Nephron (organoid): ENCODE data around the gene KIAA2012.

Experiments
- H3K27ac Mint-ChIP-seq, 3 experiments: 2 replicates each; pipeline ENCODE4 v1.8.0; 2020; ENCODE audit warnings: mixed read lengths in 3 of 3, mild to moderate bottlenecking in 2 of 3, moderate library complexity in 1 of 3
- H3K27me3 Mint-ChIP-seq: 2 replicates; pipeline ENCODE4 v1.8.0; 2021; ENCODE audit warnings: low read depth, mild to moderate bottlenecking, moderate library complexity, mixed read lengths
- H3K36me3 Mint-ChIP-seq: 2 replicates; pipeline ENCODE4 v1.8.0; 2020; ENCODE audit warnings: low read depth, mixed read lengths
- H3K4me1 Mint-ChIP-seq: 2 replicates; pipeline ENCODE4 v1.8.0; 2020; ENCODE audit warnings: mixed read lengths
- H3K4me3 Mint-ChIP-seq, 3 experiments: 2 replicates each; pipeline ENCODE4 v1.8.0; 2020; ENCODE audit warnings: mild to moderate bottlenecking in 3 of 3, mixed read lengths in 3 of 3, moderate library complexity in 2 of 3
- H3K9me3 Mint-ChIP-seq: 2 replicates; pipeline ENCODE4 v1.8.0; 2020; ENCODE audit warnings: mixed read lengths
- CTCF ChIP-seq, 3 experiments: fragments of 200-600 bp; sonication (generic); IDR thresholded peaks; one replicate each; pipeline ENCODE4 v1.5.0; 2021; ENCODE audit warnings: antibody characterized with exemption in 3 of 3; ENCODE audit not compliant: unreplicated experiment in 3 of 3

Gene KIAA2012

GRCh38 chr2:202094426-202094986 lies 21.5 kb downstream of the KIAA2012 start:
- TF ChIP-seq CTCF (IDR thresholded peaks at IDR 0.05; ENCODE audit: unreplicated experiment in 3 of 3) = no peak
- Mint-ChIP-seq H3K27ac (no peak overlapping the region), H3K4me3 (no peak overlapping the region), H3K4me1 (peaks cover 28% of the 10 kb centered on the region), H3K36me3 (no peaks in the 10 kb centered on the region), H3K9me3 (no peaks in the 10 kb centered on the region), H3K27me3 (peaks cover 16% of the 10 kb centered on the region)

DNA sequence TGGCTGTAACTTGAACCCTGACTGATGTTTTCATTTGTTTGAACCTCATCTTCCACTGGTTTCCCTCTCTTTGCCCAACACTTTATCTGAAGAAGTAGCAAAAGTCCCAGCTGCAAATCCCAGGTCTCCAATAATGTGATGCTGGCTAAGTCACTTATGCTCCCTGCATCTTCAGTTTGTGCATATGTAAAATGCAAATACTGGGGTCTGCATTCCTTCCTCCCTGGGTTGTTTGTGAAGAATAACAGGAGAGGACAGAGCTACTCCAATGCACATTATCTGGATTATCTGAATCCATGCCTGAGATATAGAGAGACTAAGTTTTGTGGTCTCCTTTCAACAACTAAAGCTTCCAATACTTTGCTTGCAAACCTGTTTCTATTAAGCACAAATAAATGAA lies 22.2 kb downstream of the KIAA2012 start:
- Mint-ChIP-seq H3K4me1 (peaks cover 27% of the 10 kb centered on the region), H3K27ac (no peak overlapping the region), H3K9me3 (no peaks in the 10 kb centered on the region), H3K4me3 (no peak overlapping the region), H3K27me3 (peaks cover 16% of the 10 kb centered on the region), H3K36me3 (no peaks in the 10 kb centered on the region)
- TF ChIP-seq CTCF (IDR thresholded peaks at IDR 0.05; ENCODE audit: unreplicated experiment in 3 of 3) = no peak

GRCh38 chr2:202096736-202097135 lies 23.7 kb downstream of the KIAA2012 start:
- TF ChIP-seq CTCF (IDR thresholded peaks at IDR 0.05; ENCODE audit: unreplicated experiment in 3 of 3) = no peak
- Mint-ChIP-seq H3K4me3 (no peak overlapping the region), H3K9me3 (no peaks in the 10 kb centered on the region), H3K27me3 (peaks cover 16% of the 10 kb centered on the region), H3K36me3 (no peaks in the 10 kb centered on the region), H3K4me1 (peaks cover 30% of the 10 kb centered on the region), H3K27ac (peak overlapping the region in 1 of 3 experiments; percentile 29)

DNA sequence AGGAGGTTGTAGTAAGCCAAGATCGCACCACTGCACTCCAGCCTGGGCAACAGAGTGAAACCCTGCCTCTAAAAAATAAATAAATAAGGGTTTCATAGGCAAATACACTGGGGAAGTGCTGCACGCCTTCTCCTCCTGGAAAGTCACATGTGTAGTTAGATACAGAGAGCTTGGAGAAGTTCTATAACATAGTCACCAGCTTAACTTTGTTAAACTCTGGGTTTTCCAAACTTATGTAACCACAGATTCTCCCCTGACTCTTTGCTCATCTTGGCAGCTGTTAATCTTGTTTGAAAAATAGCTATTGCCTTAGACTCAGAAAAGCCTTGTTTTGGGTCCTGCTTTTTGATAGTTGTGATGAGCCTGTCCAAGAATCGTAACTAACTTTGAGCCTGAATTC lies 25.2 kb downstream of the KIAA2012 start:
- H3K4me1 Mint-ChIP-seq = peaks cover 42% of the 10 kb centered on the region
- H3K36me3 Mint-ChIP-seq = no peaks in the 10 kb centered on the region
- TF ChIP-seq CTCF (IDR thresholded peaks at IDR 0.05; ENCODE audit: unreplicated experiment in 3 of 3) = no peak
- no peaks in the 10 kb centered on the region for H3K9me3 Mint-ChIP-seq
- peaks cover 16% of the 10 kb centered on the region for H3K27me3 Mint-ChIP-seq
- H3K27ac Mint-ChIP-seq = no peak overlapping the region
- no peak overlapping the region for H3K4me3 Mint-ChIP-seq

DNA sequence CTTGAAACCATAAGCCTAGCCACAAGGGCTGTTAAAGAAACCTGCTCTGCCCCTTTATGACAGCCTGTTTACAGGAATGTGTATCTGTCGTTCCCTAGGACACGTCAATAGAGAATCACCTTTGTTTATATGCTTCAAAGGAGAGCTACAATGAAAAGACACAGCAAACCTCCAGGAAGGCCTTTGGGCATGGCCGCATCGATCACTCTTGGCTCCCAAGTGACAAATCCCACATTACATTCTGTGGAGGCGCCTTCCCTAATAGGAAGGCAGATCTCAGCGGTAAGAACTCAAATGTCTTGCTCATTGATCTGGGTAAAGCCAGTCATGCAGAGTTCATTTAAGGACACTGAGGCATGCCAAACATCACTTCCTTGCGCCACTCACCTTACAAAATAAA lies 26.5 kb downstream of the KIAA2012 start:
- Mint-ChIP-seq H3K27me3 (peaks cover 16% of the 10 kb centered on the region), H3K4me1 (peaks cover 42% of the 10 kb centered on the region), H3K36me3 (no peaks in the 10 kb centered on the region), H3K9me3 (no peaks in the 10 kb centered on the region), H3K4me3 (no peak overlapping the region), H3K27ac (no peak overlapping the region)
- TF ChIP-seq CTCF (IDR thresholded peaks at IDR 0.05; ENCODE audit: unreplicated experiment in 3 of 3) = no peak

DNA sequence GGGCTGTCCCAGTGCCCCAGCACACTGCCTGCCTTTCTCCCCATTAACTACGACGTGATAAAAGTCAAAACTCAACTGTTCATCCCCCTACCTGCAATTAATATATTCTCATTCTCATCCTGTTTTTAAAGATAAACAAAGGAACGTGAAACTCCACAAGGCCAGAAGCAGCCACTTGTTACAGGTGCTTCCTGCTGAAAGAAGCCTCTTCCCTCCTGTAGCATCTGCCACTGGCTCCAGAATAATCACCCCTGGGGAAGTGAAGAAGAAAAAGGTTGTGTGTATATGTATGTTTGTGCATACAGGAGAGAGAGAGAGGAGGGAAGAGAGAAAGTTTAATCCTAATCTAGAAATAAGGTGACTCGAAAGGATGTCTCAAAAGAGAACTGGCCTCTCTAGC lies 27.1 kb downstream of the KIAA2012 start:
- Mint-ChIP-seq H3K9me3 (no peaks in the 10 kb centered on the region), H3K27ac (no peak overlapping the region), H3K36me3 (no peaks in the 10 kb centered on the region), H3K4me1 (peaks cover 40% of the 10 kb centered on the region), H3K4me3 (no peak overlapping the region), H3K27me3 (peaks cover 16% of the 10 kb centered on the region)
- no peak for TF ChIP-seq CTCF (IDR thresholded peaks at IDR 0.05; ENCODE audit: unreplicated experiment in 3 of 3)
